Lung (tissue), 12 donors: ENCODE measurements around the gene AMN1. TPM values are rescaled to one million over a fixed set of nuclear protein-coding genes. Genes with fewer than 3 reads are reported as not detected.
A peak's percentile ranks its signal among the peaks of the same experiment; 100 is the strongest.
"Not testable (repeated sequence)": the region's sequence is repeated elsewhere in the genome, so short reads cannot be mapped to it uniquely, and the experiment has no call there.

Source experiments
- ATAC-seq: fragments of 200-7000 bp; cut with Tn5 transposase; one replicate; pipeline ENCODE4 v1.9.1; 2020; ENCODE audit warnings: moderate number of reproducible peaks; ENCODE audit not compliant: insufficient read depth, low FRiP score
- DNase-seq, 3 donors: peaks; one replicate each; pipeline ENCODE4 v3.0.0-alpha.2; 2013 to 2017
- H3K27ac ChIP-seq, 2 donors: one replicate each; pipeline ENCODE4 v1.5.1; 2013; ENCODE audit warnings: mild to moderate bottlenecking in 2 of 2, moderate library complexity in 2 of 2, control low read depth in 1 of 2, inconsistent platforms in 1 of 2, low read depth in 1 of 2, low read length in 1 of 2
- H3K27me3 ChIP-seq, 3 donors: one replicate each; pipeline ENCODE4 v1.5.1; 2013; ENCODE audit warnings: low read length in 2 of 3; ENCODE audit not compliant: control insufficient read depth in 3 of 3, insufficient read depth in 3 of 3
- H3K36me3 ChIP-seq, 4 donors: one replicate each; pipeline ENCODE4 v1.5.1; 2013; ENCODE audit warnings: low read length in 4 of 4, mild to moderate bottlenecking in 1 of 4, moderate library complexity in 1 of 4; ENCODE audit not compliant: control insufficient read depth in 4 of 4, insufficient read depth in 4 of 4
- H3K4me1 ChIP-seq, 5 donors: one replicate each; pipeline ENCODE4 v1.5.1; 2013; ENCODE audit warnings: low read length in 5 of 5, mild to moderate bottlenecking in 2 of 5, moderate library complexity in 1 of 5; ENCODE audit not compliant: control insufficient read depth in 5 of 5, insufficient read depth in 5 of 5
- H3K4me3 ChIP-seq: one replicate; pipeline ENCODE4 v1.5.1; 2013; ENCODE audit warnings: mild to moderate bottlenecking, control low read depth, moderate library complexity
- H3K9ac ChIP-seq, 2 donors: one replicate each; pipeline ENCODE4 v1.5.1; 2013; ENCODE audit warnings: low read length in 2 of 2, control low read depth in 1 of 2; ENCODE audit not compliant: insufficient read depth in 1 of 2
- H3K9me3 ChIP-seq, 4 donors: one replicate each; pipeline ENCODE4 v1.5.1; 2013; ENCODE audit warnings: low read length in 3 of 4, mild to moderate bottlenecking in 1 of 4, moderate library complexity in 1 of 4; ENCODE audit not compliant: control insufficient read depth in 4 of 4, insufficient read depth in 3 of 4
- WGBS, 2 donors: extraction: QIAGEN DNeasy Blood & Tissue Kit; methylation state at CpG; one replicate each; pipeline ENCODE4 v1.1.7; 2013; 5-methylcytosine and 5-hydroxymethylcytosine counted together
- polyA plus RNA-seq, 2 donors: library from polyadenylated mRNA; stranded (reverse); fragments of 200-250 nt; gene quantifications; one replicate each; pipeline ENCODE4 v1.2.1, GENCODE V29; 2013
- total RNA-seq, 2 donors: library from RNA; depleted of rRNA in 1 of 2; stranded (reverse); fragments of >200 nt in 1 of 2; gene quantifications; one replicate each; pipeline ENCODE4 v1.2.1, GENCODE V29; 2014 to 2021
- TF ChIP-seq, protein P1 (sequence below): IDR thresholded peaks from 2 replicates; pipeline ENCODE4 v1.5.1; 2012; ENCODE audit warnings: mild to moderate bottlenecking; ENCODE audit errors: control extremely low read depth, extremely low read depth
- donor health status: control.
- donor health status: control.
- donor health status: Bipolar disorder and iron deficiency.
- donor health status: healthy.
- donor health status: DM: yes; HTN: yes; CAD: no.

Gene AMN1
- total and polyA plus RNA-seq, 4 donors = 5.7 to 20.0 (median 11.3) TPM

GRCh38 chr12:31736472-31736871 lies 7.7 kb upstream of the AMN1 start:
- no peaks in the 10 kb centered on the region for H3K27me3 ChIP-seq
- no peaks in the 10 kb centered on the region for H3K36me3 ChIP-seq
- ATAC-seq (no peak), DNase-seq (no peak)
- no peak overlapping the region for H3K9ac ChIP-seq
- no peaks in the 10 kb centered on the region for H3K9me3 ChIP-seq
- no peak overlapping the region for H3K27ac ChIP-seq
- TF ChIP-seq, protein P1, sequence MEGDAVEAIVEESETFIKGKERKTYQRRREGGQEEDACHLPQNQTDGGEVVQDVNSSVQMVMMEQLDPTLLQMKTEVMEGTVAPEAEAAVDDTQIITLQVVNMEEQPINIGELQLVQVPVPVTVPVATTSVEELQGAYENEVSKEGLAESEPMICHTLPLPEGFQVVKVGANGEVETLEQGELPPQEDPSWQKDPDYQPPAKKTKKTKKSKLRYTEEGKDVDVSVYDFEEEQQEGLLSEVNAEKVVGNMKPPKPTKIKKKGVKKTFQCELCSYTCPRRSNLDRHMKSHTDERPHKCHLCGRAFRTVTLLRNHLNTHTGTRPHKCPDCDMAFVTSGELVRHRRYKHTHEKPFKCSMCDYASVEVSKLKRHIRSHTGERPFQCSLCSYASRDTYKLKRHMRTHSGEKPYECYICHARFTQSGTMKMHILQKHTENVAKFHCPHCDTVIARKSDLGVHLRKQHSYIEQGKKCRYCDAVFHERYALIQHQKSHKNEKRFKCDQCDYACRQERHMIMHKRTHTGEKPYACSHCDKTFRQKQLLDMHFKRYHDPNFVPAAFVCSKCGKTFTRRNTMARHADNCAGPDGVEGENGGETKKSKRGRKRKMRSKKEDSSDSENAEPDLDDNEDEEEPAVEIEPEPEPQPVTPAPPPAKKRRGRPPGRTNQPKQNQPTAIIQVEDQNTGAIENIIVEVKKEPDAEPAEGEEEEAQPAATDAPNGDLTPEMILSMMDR = no peak
- no peak overlapping the region for H3K4me3 ChIP-seq
- H3K4me1 ChIP-seq = peaks cover 0 to 8% (median 2%) of the 10 kb centered on the region in 5 donors

- not testable (repeated sequence) for ATAC-seq, H3K4me3 ChIP-seq, H3K9me3 ChIP-seq, H3K9ac ChIP-seq, H3K36me3 ChIP-seq, H3K4me1 ChIP-seq, DNase-seq, H3K27me3 ChIP-seq
- H3K27ac ChIP-seq = peak overlapping the region; percentile 80 to 92
- 80 to 88% methylated on average over 15 of the region's 15 CpGs for WGBS, 2 donors
These were observed 5.0 kb upstream of the AMN1 start for GRCh38 chr12:31733549-31734432.

GRCh38 chr12:31732926-31733548 lies 4.2 kb upstream of the AMN1 start:
- Histone ChIP-seq H3K4me1 (peaks cover 1 to 9% (median 4%) of the 10 kb centered on the region in 5 donors), H3K9me3 (peaks cover 0 to 3% (median 0%) of the 10 kb centered on the region in 4 donors), H3K27me3 (no peaks in the 10 kb centered on the region), H3K27ac (peak overlapping the region; percentile 80 to 92), H3K36me3 (no peaks in the 10 kb centered on the region), H3K9ac (no peak overlapping the region), H3K4me3 (no peak overlapping the region)
- 83% methylated on average over 5 of the region's 5 CpGs for WGBS, 2 donors
- no peak for DNase-seq
- ATAC-seq = peak; percentile 22
- TF ChIP-seq, protein P1 = no peak

DNA sequence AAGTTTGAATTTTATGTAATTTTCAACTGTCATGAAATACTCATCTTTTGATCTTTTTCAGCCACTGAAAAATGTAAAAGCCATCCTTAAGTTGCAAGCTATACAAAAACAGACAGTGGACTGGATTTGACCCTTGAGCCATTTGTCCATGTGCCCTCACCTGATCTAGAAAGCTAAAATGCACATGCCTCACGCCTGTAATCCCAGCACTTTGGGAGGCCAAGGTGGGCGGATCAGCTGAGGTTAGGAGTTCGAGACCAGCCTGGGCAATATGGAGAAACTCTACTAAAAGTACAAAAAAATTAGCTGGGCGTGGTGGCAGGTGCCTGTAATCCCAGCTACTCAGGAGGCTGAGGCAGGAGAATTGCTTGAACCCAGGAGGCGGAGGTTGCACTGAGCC lies 2.4 kb upstream of the AMN1 start:
- H3K27me3 ChIP-seq, H3K9me3 ChIP-seq, H3K4me3 ChIP-seq, H3K9ac ChIP-seq, DNase-seq, ATAC-seq, H3K36me3 ChIP-seq: not testable (repeated sequence)
- 96% methylated on average over 5 of the region's 5 CpGs for WGBS, 2 donors
- Histone ChIP-seq H3K27ac (peak overlapping the region; percentile 81 to 90), H3K4me1 (peaks cover 2 to 11% (median 8%) of the 10 kb centered on the region in 5 donors)
